B cell (primary cell): ENCODE results near the gene VMO1. TPM values are rescaled to one million over a fixed set of nuclear protein-coding genes. Genes with fewer than 3 reads are reported as not detected.
A peak's percentile ranks its signal among the peaks of the same experiment; 100 is the strongest.

Experiments used
- ATAC-seq: fragments of 200-7000 bp; cut with Tn5 transposase; one replicate; pipeline ENCODE4 v1.10.0; 2021; ENCODE audit warnings: low read depth, mild to moderate bottlenecking, moderate number of reproducible peaks, moderate library complexity
- CTCF ChIA-PET: fragments of 350-600 bp; sonication (Branson Sonifier 250); formaldehyde crosslinking; loops from one replicate; lab custom pipeline; 2021; ENCODE audit warnings: antibody characterized with exemption, inconsistent platforms; lab: Charles Lee
- POLR2A ChIA-PET: fragments of 350-600 bp; sonication (Branson Sonifier 250); formaldehyde crosslinking; loops from one replicate; lab custom pipeline; 2021; ENCODE audit warnings: antibody characterized with exemption; lab: Charles Lee
- DNase-seq: peaks from one replicate; pipeline ENCODE4 v3.0.0; 2013
- H2AFZ ChIP-seq: 2 replicates; pipeline ENCODE4 v1.6.1; 2012; ENCODE audit warnings: mild to moderate bottlenecking, low read depth, low read length; ENCODE audit not compliant: insufficient read depth, poor library complexity, severe bottlenecking
- H3K27ac ChIP-seq, 2 donors: 1 replicate in 1 of 2; 2 replicates in 1 of 2; pipeline ENCODE4 v1.5.1; 2012 to 2013; ENCODE audit warnings: low read length in 2 of 2, mild to moderate bottlenecking in 2 of 2, moderate library complexity in 1 of 2
- H3K27me3 ChIP-seq, 4 experiments: fragments of 200-600 bp in 1 of 4; sonication (generic) in 1 of 4; replicated peaks in 1 of 4; 1 replicate in 2 of 4; 2 replicates in 2 of 4; pipeline versions ENCODE4 v1.6.1 to v1.7.0; 2013 to 2016; ENCODE audit warnings: low read length in 3 of 4, mild to moderate bottlenecking in 2 of 4, mixed read lengths in 1 of 4, moderate library complexity in 1 of 4; ENCODE audit not compliant: insufficient read depth in 4 of 4, control insufficient read depth in 3 of 4; ENCODE audit errors: control extremely low read depth in 1 of 4
- H3K36me3 ChIP-seq, 2 experiments: replicated peaks in 1 of 2; 1 replicate in 1 of 2; 2 replicates in 1 of 2; pipeline versions ENCODE4 v1.6.1 to v1.7.1; 2013; ENCODE audit warnings: low read length in 1 of 2; ENCODE audit not compliant: insufficient read depth in 2 of 2, control insufficient read depth in 1 of 2; ENCODE audit errors: control extremely low read depth in 1 of 2, extremely low read depth in 1 of 2
- H3K4me1 ChIP-seq, 2 donors: fragments of 200-600 bp in 1 of 2; sonication (generic) in 1 of 2; 1 replicate in 1 of 2; 2 replicates in 1 of 2; pipeline versions ENCODE4 v1.5.1 to v1.6.1; 2013 to 2017; ENCODE audit warnings: low read length in 2 of 2; ENCODE audit not compliant: control insufficient read depth in 2 of 2, insufficient read depth in 2 of 2
- H3K4me2 ChIP-seq: replicated peaks from 2 replicates; pipeline ENCODE3; 2012; ENCODE audit warnings: mild to moderate bottlenecking, low read depth, low read length; ENCODE audit not compliant: poor library complexity, severe bottlenecking
- H3K4me3 ChIP-seq, 5 experiments: fragments of 200-600 bp in 1 of 5; sonication (generic) in 1 of 5; 1 replicate in 3 of 5; 2 replicates in 2 of 5; pipeline versions ENCODE4 v1.5.1 to v1.7.0; 2011 to 2016; ENCODE audit warnings: low read length in 4 of 5, mild to moderate bottlenecking in 4 of 5, low read depth in 2 of 5, control low read depth in 1 of 5, moderate library complexity in 1 of 5; ENCODE audit not compliant: insufficient read depth in 1 of 5; ENCODE audit errors: control extremely low read depth in 1 of 5, extremely low read depth in 1 of 5
- H3K79me2 ChIP-seq: fragments of 200-600 bp; sonication (generic); one replicate; pipeline ENCODE4 v1.6.0; 2016; ENCODE audit warnings: low read length; ENCODE audit not compliant: control insufficient read depth, insufficient read depth
- H3K9ac ChIP-seq: fragments of 200-600 bp; sonication (generic); 2 replicates; pipeline ENCODE4 v1.6.1; 2017; ENCODE audit warnings: mild to moderate bottlenecking, low read length, moderate library complexity
- H3K9me3 ChIP-seq, 3 donors: one replicate each; pipeline versions ENCODE4 v1.6.1 to v1.7.1; 2013; ENCODE audit warnings: low read length in 2 of 3; ENCODE audit not compliant: control insufficient read depth in 2 of 3, insufficient read depth in 1 of 3; ENCODE audit errors: control extremely low read depth in 1 of 3
- H4K20me1 ChIP-seq: 2 replicates; pipeline ENCODE4 v1.6.0; 2012; ENCODE audit warnings: mild to moderate bottlenecking, low read length; ENCODE audit not compliant: insufficient read depth, control insufficient read depth, poor library complexity, severe bottlenecking
- H3K27ac Mint-ChIP-seq: one replicate; pipeline ENCODE4 v1.8.0; 2021; ENCODE audit warnings: mixed read lengths
- H3K27me3 Mint-ChIP-seq: one replicate; pipeline ENCODE4 v1.8.0; 2021; ENCODE audit warnings: mixed read lengths
- H3K4me1 Mint-ChIP-seq: one replicate; pipeline ENCODE4 v1.8.0; 2021; ENCODE audit warnings: mixed read lengths
- H3K4me3 Mint-ChIP-seq: one replicate; pipeline ENCODE4 v1.8.0; 2021; ENCODE audit warnings: mixed read lengths
- H3K9me3 Mint-ChIP-seq: one replicate; pipeline ENCODE4 v1.8.0; 2022; ENCODE audit warnings: mixed read lengths; ENCODE audit not compliant: insufficient read depth
- CTCF ChIP-seq: fragments of 200-600 bp; IDR thresholded peaks from one replicate; pipeline ENCODE4 v1.8.0; 2022; ENCODE audit warnings: antibody characterized with exemption, mild to moderate bottlenecking
- EZH2 ChIP-seq: IDR thresholded peaks from 2 replicates; pipeline ENCODE4 v1.6.1; 2012; ENCODE audit warnings: borderline replicate concordance, low read depth, mild to moderate bottlenecking, moderate library complexity, low read length; ENCODE audit not compliant: insufficient read depth, poor library complexity, severe bottlenecking
- WGBS: methylation state at CpG from one replicate; pipeline ENCODE4 v1.1.5; 2013; ENCODE audit warnings: missing lambda C conversion rate; ENCODE audit not compliant: insufficient coverage; 5-methylcytosine and 5-hydroxymethylcytosine counted together
- intact Hi-C: fragments of 100-400 bp; cut with micrococcal nuclease; formaldehyde crosslinking; loops from one replicate; pipeline ENCODE4 v1.10.0; 2022
- polyA plus RNA-seq: library from polyadenylated mRNA; depleted of rRNA; stranded (reverse); fragments of >200 nt; gene quantifications from 2 replicates; pipeline ENCODE4 v1.2.3, GENCODE V29; 2012
- total RNA-seq, 2 donors: library from RNA; stranded (reverse); fragments of 120-200 nt in 1 of 2; gene quantifications; 1 replicate in 1 of 2; 2 replicates in 1 of 2; pipeline versions ENCODE4 v1.2.3 to v1.2.4, GENCODE V29; 2013 to 2022

VMO1 gene
- total and polyA plus RNA-seq, 2 donors (not counting 1 experiment from before 2014, with no cell fraction given), result 0.57 TPM; not detected in 1

DNA sequence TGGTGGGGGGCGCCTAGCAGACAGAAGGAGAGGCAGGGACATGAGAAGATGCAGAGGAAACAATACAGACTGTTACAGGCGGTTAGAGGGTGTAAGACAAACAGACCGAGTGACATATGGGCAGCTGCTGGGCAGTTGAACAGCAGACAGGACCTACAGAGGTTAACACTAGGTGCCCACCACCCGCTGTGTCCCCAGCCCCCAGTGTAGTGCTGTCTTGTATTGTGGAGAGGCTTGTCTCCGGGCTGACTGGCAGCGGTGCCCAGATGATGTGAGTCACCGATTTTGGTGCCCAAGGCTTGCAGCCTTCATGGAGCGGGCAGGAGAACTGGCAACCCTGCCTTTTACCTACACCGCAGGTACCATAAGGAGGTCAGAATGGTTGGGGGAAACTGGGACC lies 44.0 kb downstream of the VMO1 start:
- Histone ChIP-seq H3K79me2 (peaks cover 2% of the 10 kb centered on the region), H3K4me3 (no peak overlapping the region), H4K20me1 (no peaks in the 10 kb centered on the region), H3K27me3 (peaks cover 0 to 48% (median 18%) of the 10 kb centered on the region in 4 experiments), H3K4me2 (no peak overlapping the region), H3K36me3 (no peaks in the 10 kb centered on the region), H3K9me3 (no peaks in the 10 kb centered on the region), H3K9ac (no peak overlapping the region), H3K4me1 (peaks cover 26 to 30% of the 10 kb centered on the region in 2 donors), H3K27ac (no peak overlapping the region), H2AFZ (no peak overlapping the region)
- no peak overlapping the region for H3K27ac Mint-ChIP-seq
- ChIA-PET POLR2A (no interaction called here), CTCF (no interaction called here)
- intact Hi-C loops, result no loop called here
- no peaks in the 10 kb centered on the region for H3K9me3 Mint-ChIP-seq
- ATAC-seq (no peak), DNase-seq (no peak)
- peak overlapping the region; percentile 12 for H3K4me3 Mint-ChIP-seq
- H3K27me3 Mint-ChIP-seq, result peaks cover 13% of the 10 kb centered on the region
- TF ChIP-seq CTCF (no peak), EZH2 (no peak)
- peaks cover 21% of the 10 kb centered on the region for H3K4me1 Mint-ChIP-seq
- WGBS, result 96% methylated on average over 9 of the region's 9 CpGs

DNA sequence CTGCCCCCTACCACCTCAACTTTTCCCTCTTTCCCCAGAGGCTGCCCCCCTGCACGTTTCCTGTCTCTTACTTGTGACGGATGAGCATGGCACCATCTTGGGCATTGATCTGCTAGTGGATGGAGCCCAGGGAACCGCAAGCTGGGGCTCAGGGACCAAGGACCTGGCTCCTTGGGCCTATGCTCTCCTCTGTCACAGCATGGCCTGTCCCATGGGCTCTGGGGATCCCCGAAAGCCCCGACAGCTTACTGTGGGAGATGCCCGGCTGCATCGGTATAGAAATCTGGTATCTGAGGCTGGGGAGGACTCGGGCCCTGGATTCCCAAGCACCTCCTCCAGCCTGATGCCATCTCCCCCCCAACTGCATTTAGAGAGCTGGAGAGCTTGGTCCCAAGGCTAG lies 44.6 kb downstream of the VMO1 start:
- Histone ChIP-seq H3K36me3 (no peaks in the 10 kb centered on the region), H3K9me3 (no peaks in the 10 kb centered on the region), H3K27me3 (peaks cover 0 to 48% (median 18%) of the 10 kb centered on the region in 4 experiments), H3K4me2 (no peak overlapping the region), H3K79me2 (peaks cover 2% of the 10 kb centered on the region), H3K27ac (no peak overlapping the region), H4K20me1 (no peaks in the 10 kb centered on the region), H3K9ac (no peak overlapping the region), H3K4me1 (peaks cover 26 to 30% of the 10 kb centered on the region in 2 donors), H3K4me3 (no peak overlapping the region), H2AFZ (no peak overlapping the region)
- WGBS, result 92% methylated on average over 4 of the region's 8 CpGs
- Mint-ChIP-seq H3K27me3 (peaks cover 11% of the 10 kb centered on the region), H3K4me1 (peaks cover 20% of the 10 kb centered on the region), H3K27ac (no peak overlapping the region), H3K4me3 (peak overlapping the region; percentile 37), H3K9me3 (no peaks in the 10 kb centered on the region)
- CTCF ChIA-PET, result interaction anchor here (0.5 kb wide), 1 partner anchor 311 kb away, joined by 6 read pairs; no protein-coding TSS in a partner anchor
- no peak for TF ChIP-seq CTCF
- TF ChIP-seq EZH2, result no peak
- no peak for ATAC-seq
- POLR2A ChIA-PET, result no interaction called here
- intact Hi-C loops, result no loop called here
- DNase-seq, result no peak
